Fibroblast of upper back skin (primary cell): ENCODE measurements around the gene GSPT1.
A peak's percentile ranks its signal among the peaks of the same experiment; 100 is the strongest.

Source experiments
- DNase-seq: peaks from one replicate; pipeline ENCODE4 v3.0.0-alpha.2; 2013

Gene GSPT1

GRCh38 chr16:11909653-11910545 lies 5.9 kb downstream of the GSPT1 start:
- DNase-seq = peak; percentile 73

GRCh38 chr16:11907160-11907970 lies 8.4 kb downstream of the GSPT1 start:
- no peak for DNase-seq

GRCh38 chr16:11903906-11904305 lies 11.8 kb downstream of the GSPT1 start:
- no peak for DNase-seq

- DNase-seq = no peak
These were observed 14.7 kb downstream of the GSPT1 start for GRCh38 chr16:11901091-11901490.

- peak; percentile 54 for DNase-seq
These were observed 19.1 kb downstream of the GSPT1 start for GRCh38 chr16:11896486-11897176.

- DNase-seq = no peak
These were observed 22.2 kb downstream of the GSPT1 start for GRCh38 chr16:11893571-11893970.

GRCh38 chr16:11892761-11893160 lies 23.0 kb downstream of the GSPT1 start:
- DNase-seq = no peak

GRCh38 chr16:11890231-11890965 lies 25.4 kb downstream of the GSPT1 start:
- no peak for DNase-seq

- no peak for DNase-seq
These were observed 28.9 kb downstream of the GSPT1 start for GRCh38 chr16:11886881-11887280.

- no peak for DNase-seq
These were observed 31.7 kb downstream of the GSPT1 start for GRCh38 chr16:11884035-11884434.

GRCh38 chr16:11880007-11880406 lies 35.7 kb downstream of the GSPT1 start:
- no peak for DNase-seq

GRCh38 chr16:11877374-11877773 lies 38.4 kb downstream of the GSPT1 start:
- peak; percentile 16 for DNase-seq

- no peak for DNase-seq
These were observed 39.5 kb downstream of the GSPT1 start for GRCh38 chr16:11876306-11876705.

GRCh38 chr16:11875721-11876120 lies 40.0 kb downstream of the GSPT1 start:
- no peak for DNase-seq

- peak; percentile 29 for DNase-seq
These were observed 44.6 kb downstream of the GSPT1 start for GRCh38 chr16:11871193-11871592.

GRCh38 chr16:11870399-11870798 lies 45.4 kb downstream of the GSPT1 start:
- peak; percentile 36 for DNase-seq

GRCh38 chr16:11869353-11870228 lies 46.2 kb downstream of the GSPT1 start:
- DNase-seq = no peak

- DNase-seq = no peak
These were observed 47.3 kb downstream of the GSPT1 start for GRCh38 chr16:11868412-11868980.

GRCh38 chr16:11862489-11862888 lies 53.3 kb downstream of the GSPT1 start:
- no peak for DNase-seq

- DNase-seq = peak; percentile 33
These were observed 58.6 kb downstream of the GSPT1 start for GRCh38 chr16:11857161-11857560.
